ENCODE results near the gene ARHGAP40. TPM values are rescaled to one million over a fixed set of nuclear protein-coding genes. Genes with fewer than 3 reads are reported as not detected.

Gene ARHGAP40
- total and polyA plus RNA-seq, 12 donors = not detected

DNA sequence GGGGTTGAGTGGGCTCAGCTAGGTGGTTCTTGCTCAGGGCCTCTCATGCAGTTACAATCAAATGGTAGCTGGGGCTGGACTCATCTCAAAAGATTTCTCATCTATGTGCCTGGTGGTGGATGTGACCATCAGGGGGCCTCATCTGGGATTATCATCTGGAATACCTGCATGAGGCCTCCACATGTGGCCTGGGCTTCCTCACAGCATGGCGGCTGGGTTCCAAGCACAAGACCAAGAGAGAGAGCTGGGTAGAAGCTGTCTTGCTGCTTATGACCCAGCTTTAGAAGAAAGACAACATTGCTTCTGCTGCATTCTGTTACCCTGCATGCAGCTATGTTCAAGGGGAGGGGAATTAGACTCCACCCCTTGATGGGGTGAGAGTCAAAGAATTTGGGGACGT, 22.5 kb downstream of the ARHGAP40 start:
- Histone ChIP-seq H3K27ac (no peak overlapping the region), H3K36me3 (no peaks in the 10 kb centered on the region), H3K4me3 (no peak overlapping the region), H3K9me3 (peaks cover 0 to 10% (median 0%) of the 10 kb centered on the region in 11 donors), H3K27me3 (peaks cover 0 to 20% (median 16%) of the 10 kb centered on the region in 7 donors), H3K4me1 (no peaks in the 10 kb centered on the region)
- DNase-seq (no peak), ATAC-seq (no peak)
- TF ChIP-seq CTCF (IDR thresholded peaks at IDR 0.05) = no peak
- WGBS, 2 donors = 48 to 88% methylated on average over 2 of the region's 2 CpGs
- intact Hi-C loops (cut with DNase I) = no loop called here

DNA sequence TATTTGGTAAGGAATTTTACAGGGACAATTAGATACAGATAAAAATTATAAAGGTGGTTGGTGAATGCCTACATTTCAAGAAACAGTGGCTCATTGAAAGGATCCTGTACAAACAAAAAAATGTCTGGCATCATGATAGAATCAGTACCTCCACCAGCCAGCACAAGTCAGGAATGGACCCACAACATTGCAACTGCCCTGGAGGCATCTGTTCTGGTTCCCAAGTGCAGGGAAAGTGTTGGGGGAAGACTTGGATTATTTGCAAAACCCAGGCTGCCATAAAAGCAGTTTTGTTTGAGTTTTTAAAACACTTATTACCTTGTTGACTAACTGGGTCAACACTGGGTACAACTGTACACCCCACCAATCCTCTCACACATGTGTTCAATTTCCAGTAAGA, 24.3 kb downstream of the ARHGAP40 start:
- Histone ChIP-seq H3K36me3 (no peaks in the 10 kb centered on the region), H3K4me1 (no peaks in the 10 kb centered on the region), H3K4me3 (no peak overlapping the region), H3K9me3 (peaks cover 0 to 10% (median 0%) of the 10 kb centered on the region in 11 donors), H3K27ac (no peak overlapping the region), H3K27me3 (peaks cover 0 to 9% (median 4%) of the 10 kb centered on the region in 7 donors)
- TF ChIP-seq CTCF (IDR thresholded peaks at IDR 0.05) = no peak
- ATAC-seq (no peak), DNase-seq (no peak)
- intact Hi-C loops (cut with DNase I) = no loop called here

DNA sequence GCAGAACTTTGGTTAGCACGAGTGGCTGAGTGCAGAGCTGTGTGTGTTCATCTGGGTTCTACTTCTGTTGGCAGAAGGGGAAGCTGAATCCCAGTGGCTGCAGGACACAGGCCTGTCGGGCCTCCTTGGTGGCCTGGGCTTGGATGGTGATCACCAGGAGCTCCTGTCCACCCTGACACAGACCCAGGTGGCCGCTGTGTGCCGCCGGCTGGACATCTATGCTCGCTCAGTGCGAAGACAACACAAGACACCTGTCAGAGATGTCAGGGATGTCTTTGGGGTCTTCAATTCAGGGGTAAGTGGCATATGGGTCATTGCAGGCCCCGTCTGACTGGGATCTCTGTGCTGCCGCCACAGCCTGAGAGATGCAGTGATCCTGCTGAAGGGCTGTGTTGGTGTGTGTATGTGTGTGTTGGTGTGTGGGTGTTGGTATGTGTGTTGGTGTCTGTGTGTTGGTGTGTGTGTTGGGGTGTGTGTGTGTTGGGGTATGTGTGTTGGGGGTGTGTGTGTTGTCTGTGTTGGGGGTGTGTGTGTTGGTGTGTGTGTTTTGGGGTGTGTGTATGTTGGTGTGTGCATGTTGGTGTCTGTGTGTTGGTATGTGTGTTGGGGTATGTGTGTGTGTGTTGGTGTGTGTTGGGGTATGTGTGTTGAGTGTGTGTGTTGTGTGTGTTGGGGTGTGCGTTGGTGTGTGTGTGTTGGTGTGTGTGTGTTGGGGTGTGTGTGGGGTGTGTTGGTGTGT, 25.5 kb downstream of the ARHGAP40 start:
- WGBS, 2 donors = 89 to 90% methylated on average over 10 of the region's 10 CpGs
- Histone ChIP-seq H3K36me3 (no peaks in the 10 kb centered on the region), H3K4me3 (no peak overlapping the region), H3K27ac (no peak overlapping the region), H3K27me3 (peaks cover 0 to 14% (median under 1%) of the 10 kb centered on the region in 7 donors), H3K4me1 (no peaks in the 10 kb centered on the region), H3K9me3 (peaks cover 0 to 10% (median 0%) of the 10 kb centered on the region in 11 donors)
- TF ChIP-seq CTCF (IDR thresholded peaks at IDR 0.05) = no peak
- no peak for DNase-seq
- intact Hi-C loops (cut with DNase I) = no loop called here
- ATAC-seq = no peak

GRCh38 chr20:38628580-38629470, 27.2 kb downstream of the ARHGAP40 start:
- no peak for ATAC-seq
- H3K4me3 ChIP-seq = no peak overlapping the region
- 78 to 83% methylated on average over 9 of the region's 9 CpGs for WGBS, 2 donors
- peaks cover 0 to 6% (median 0%) of the 10 kb centered on the region in 9 donors for H3K4me1 ChIP-seq
- intact Hi-C loops (cut with DNase I) = no loop called here
- DNase-seq = no peak
- H3K36me3 ChIP-seq = no peaks in the 10 kb centered on the region
- peaks cover 0 to 9% (median under 1%) of the 10 kb centered on the region in 7 donors for H3K27me3 ChIP-seq
- no peak overlapping the region for H3K27ac ChIP-seq
- TF ChIP-seq CTCF (IDR thresholded peaks at IDR 0.05) = no peak
- peaks cover 0 to 7% (median 0%) of the 10 kb centered on the region in 11 donors for H3K9me3 ChIP-seq
